HepG2 (cell line): ENCODE data around the gene MORN1. TPM values are rescaled to one million over a fixed set of nuclear protein-coding genes. Genes with fewer than 3 reads are reported as not detected.

ENCODE experiments used
- CEBPG ChIP-seq: IDR thresholded peaks from 2 replicates; pipeline ENCODE4 v1.6.1; 2016
- E2F1 ChIP-seq: sonication (generic); formaldehyde crosslinking; IDR thresholded peaks from 2 replicates; pipeline ENCODE4 v1.5.0; 2020; ENCODE audit warnings: missing genetic modification reagents
- ETV6 ChIP-seq: sonication (generic); formaldehyde crosslinking; conservative IDR thresholded peaks from 2 replicates; pipeline ENCODE4 v1.4.0; 2020; ENCODE audit warnings: missing genetic modification reagents
- FOXO1 ChIP-seq: sonication (generic); formaldehyde crosslinking; IDR thresholded peaks from 2 replicates; pipeline ENCODE4 v1.4.0; 2020; ENCODE audit warnings: missing genetic modification reagents
- JUNB ChIP-seq: sonication (generic); formaldehyde crosslinking; IDR thresholded peaks from 2 replicates; pipeline ENCODE4 v1.8.0; 2022; ENCODE audit warnings: missing genetic modification reagents, mild to moderate bottlenecking, borderline replicate concordance
- NR2F2 ChIP-seq: IDR thresholded peaks from 2 replicates; pipeline ENCODE4 v1.6.1; 2012; ENCODE audit warnings: low read depth, inconsistent platforms, borderline replicate concordance
- RAD21 ChIP-seq: fragments of 450-650 bp; formaldehyde crosslinking; IDR thresholded peaks from 2 replicates; pipeline ENCODE4 v1.5.0; 2020; ENCODE audit warnings: mild to moderate bottlenecking
- SAP130 ChIP-seq: IDR thresholded peaks from 2 replicates; pipeline ENCODE4 v1.6.1; 2016; ENCODE audit warnings: low read depth
- SMC3 ChIP-seq: IDR thresholded peaks from 2 replicates; pipeline ENCODE4 v1.6.1; 2011; ENCODE audit warnings: low read length, improper control_type of control experiment
- SP2 ChIP-seq: sonication (generic); formaldehyde crosslinking; IDR thresholded peaks from 2 replicates; pipeline ENCODE4 v1.5.1; 2020; ENCODE audit warnings: mild to moderate bottlenecking, missing genetic modification reagents
- ZNF263 ChIP-seq: sonication (generic); formaldehyde crosslinking; IDR thresholded peaks from 2 replicates; pipeline ENCODE4 v1.4.0; 2020; ENCODE audit warnings: missing genetic modification reagents
- ZNF292 ChIP-seq: sonication (generic); formaldehyde crosslinking; IDR thresholded peaks from 2 replicates; pipeline ENCODE4 v1.8.1; 2022; ENCODE audit warnings: mild to moderate bottlenecking, low read depth, missing genetic modification reagents, borderline replicate concordance
- ZNF296 ChIP-seq: sonication (generic); formaldehyde crosslinking; conservative IDR thresholded peaks from 2 replicates; pipeline ENCODE4 v1.5.0; 2020; ENCODE audit warnings: mild to moderate bottlenecking, missing genetic modification reagents
- ZNF44 ChIP-seq: sonication (generic); formaldehyde crosslinking; IDR thresholded peaks from 2 replicates; pipeline ENCODE4 v1.5.1; 2020; ENCODE audit warnings: mild to moderate bottlenecking, missing genetic modification reagents
- ZNF569 ChIP-seq: sonication (generic); formaldehyde crosslinking; IDR thresholded peaks from 2 replicates; pipeline ENCODE4 v1.5.0; 2020; ENCODE audit warnings: mild to moderate bottlenecking, missing genetic modification reagents, moderate library complexity, borderline replicate concordance
- ZNF598 ChIP-seq: sonication (generic); formaldehyde crosslinking; IDR thresholded peaks from 2 replicates; pipeline ENCODE4 v1.5.1; 2020; ENCODE audit warnings: mild to moderate bottlenecking, missing genetic modification reagents, borderline replicate concordance
- ZNF770 ChIP-seq: sonication (generic); formaldehyde crosslinking; IDR thresholded peaks from 2 replicates; pipeline ENCODE4 v1.5.0; 2020; ENCODE audit warnings: mild to moderate bottlenecking, missing genetic modification reagents
- ZNF879 ChIP-seq: sonication (generic); formaldehyde crosslinking; IDR thresholded peaks from 2 replicates; pipeline ENCODE4 v1.8.1; 2023; ENCODE audit warnings: missing genetic modification reagents
- polyA plus RNA-seq, 8 experiments: library from polyadenylated mRNA; depleted of rRNA in 3 of 8; stranded (reverse) in 7 of 8; unstranded in 1 of 8; fragments of >200 nt; fragmentation: Illumina TruSeq in 4 of 8; extraction: Trizol in 4 of 8; gene quantifications; 2 replicates each; pipeline versions ENCODE4 v1.2.1 to v1.2.3, GENCODE V29; 2011 to 2016; ENCODE audit warnings: low read depth in 4 of 8, missing spikeins in 1 of 8, mixed read lengths in 1 of 8; ENCODE audit not compliant: insufficient read depth in 1 of 8
- total RNA-seq, 5 experiments: library from RNA; depleted of rRNA; stranded (reverse); fragments of >200 nt; fragmentation: Illumina TruSeq; extraction: Trizol; gene quantifications; 2 replicates each; pipeline ENCODE4 v1.2.3, GENCODE V29; 2016; ENCODE audit warnings: low read depth in 1 of 5
- TF ChIP-seq, protein P1 (sequence below): sonication (generic); formaldehyde crosslinking; IDR thresholded peaks from 2 replicates; pipeline ENCODE4 v1.5.0; 2020; ENCODE audit warnings: missing genetic modification reagents, mild to moderate bottlenecking, borderline replicate concordance
- TF ChIP-seq, protein P2 (sequence below): sonication (generic); formaldehyde crosslinking; IDR thresholded peaks from 2 replicates; pipeline ENCODE4 v1.5.0; 2020; ENCODE audit warnings: missing genetic modification reagents
- TF ChIP-seq, protein P3 (sequence below): sonication (generic); formaldehyde crosslinking; IDR thresholded peaks from 2 replicates; pipeline ENCODE4 v1.8.1; 2023; ENCODE audit warnings: mild to moderate bottlenecking, missing genetic modification reagents

MORN1 gene
- total and polyA plus RNA-seq, 2 of the 13 experiments (the other 11 are each of a cell fraction or from before 2014, with no cell fraction given) = 3.1 to 6.5 TPM

DNA sequence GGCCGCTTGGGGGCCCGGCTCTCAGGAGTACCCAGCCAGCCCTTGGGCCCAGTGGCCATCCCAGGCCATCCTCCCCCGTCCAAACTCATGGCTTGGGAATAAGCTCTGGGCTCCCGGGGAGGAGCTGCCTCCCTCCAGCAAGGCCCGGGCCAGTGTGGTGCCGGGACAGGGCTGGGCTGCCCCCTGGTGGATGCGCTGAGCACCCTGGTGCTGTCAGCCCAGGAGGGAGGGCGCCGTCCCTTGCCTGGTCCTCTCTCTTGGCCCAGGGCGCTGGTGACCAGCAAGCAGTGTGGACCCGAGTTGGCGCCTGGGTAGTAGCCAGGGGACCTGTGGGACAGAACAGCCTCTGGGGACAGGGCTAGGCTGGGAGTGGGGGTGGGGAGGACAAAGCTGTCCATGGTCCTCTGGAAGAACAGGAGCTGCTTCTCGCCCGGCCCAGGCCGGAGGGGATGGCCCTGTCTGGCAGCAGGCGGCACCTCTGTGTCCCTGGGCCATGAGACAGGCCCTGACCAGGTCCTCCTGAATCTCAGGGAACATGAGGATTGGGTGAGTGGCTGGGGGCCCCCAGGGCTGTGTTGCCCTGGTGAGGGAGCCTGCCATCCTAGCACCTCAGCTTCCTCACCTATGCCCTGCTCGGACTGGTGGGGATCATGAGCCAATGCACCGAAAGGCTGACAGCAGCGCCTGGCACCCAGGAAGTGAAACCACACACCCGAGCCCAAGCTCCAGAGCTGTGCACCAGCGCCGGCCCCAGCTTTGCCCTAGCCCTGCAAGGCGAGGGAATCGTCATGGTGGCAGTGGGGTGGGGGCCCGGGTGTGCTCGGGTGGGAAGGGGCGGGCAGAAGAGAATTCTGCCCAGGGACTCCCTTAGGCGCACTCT lies 9.4 kb downstream of the MORN1 start (continued):
- peak; percentile 37; the same call in 1 of the 2 replicates for TF ChIP-seq ZNF770 (CRISPR knock-in tag)
- TF ChIP-seq ZNF292 (CRISPR knock-in tag) = no peak
- no peak for TF ChIP-seq JUNB
- TF ChIP-seq ZNF598 (CRISPR knock-in tag) = 0 out of 2 replicates have a peak, but pooled peaks have one; percentile 20
- TF ChIP-seq, protein P1, sequence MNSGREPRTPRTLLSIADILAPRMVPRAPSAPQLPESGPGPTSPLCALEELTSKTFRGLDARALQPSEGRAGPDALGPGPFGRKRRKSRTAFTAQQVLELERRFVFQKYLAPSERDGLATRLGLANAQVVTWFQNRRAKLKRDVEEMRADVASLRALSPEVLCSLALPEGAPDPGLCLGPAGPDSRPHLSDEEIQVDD = no peak
- TF ChIP-seq RAD21 (CRISPR knock-in tag) = peak; percentile 93
- TF ChIP-seq CEBPG (CRISPR knock-in tag) = no peak
- no peak for TF ChIP-seq ETV6 (CRISPR knock-in tag)
- TF ChIP-seq SP2 (CRISPR knock-in tag) = no peak
- no peak for TF ChIP-seq ZNF879 (CRISPR knock-in tag)
- TF ChIP-seq FOXO1 (CRISPR knock-in tag) = peak; percentile 51; the same call in 1 of the 2 replicates
- TF ChIP-seq, protein P2, sequence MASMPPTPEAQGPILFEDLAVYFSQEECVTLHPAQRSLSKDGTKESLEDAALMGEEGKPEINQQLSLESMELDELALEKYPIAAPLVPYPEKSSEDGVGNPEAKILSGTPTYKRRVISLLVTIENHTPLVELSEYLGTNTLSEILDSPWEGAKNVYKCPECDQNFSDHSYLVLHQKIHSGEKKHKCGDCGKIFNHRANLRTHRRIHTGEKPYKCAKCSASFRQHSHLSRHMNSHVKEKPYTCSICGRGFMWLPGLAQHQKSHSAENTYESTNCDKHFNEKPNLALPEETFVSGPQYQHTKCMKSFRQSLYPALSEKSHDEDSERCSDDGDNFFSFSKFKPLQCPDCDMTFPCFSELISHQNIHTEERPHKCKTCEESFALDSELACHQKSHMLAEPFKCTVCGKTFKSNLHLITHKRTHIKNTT = no peak
- TF ChIP-seq ZNF569 (CRISPR knock-in tag) = no peak
- no peak for TF ChIP-seq ZNF44
- TF ChIP-seq ZNF263 = peak; percentile 70
- TF ChIP-seq, protein P3, sequence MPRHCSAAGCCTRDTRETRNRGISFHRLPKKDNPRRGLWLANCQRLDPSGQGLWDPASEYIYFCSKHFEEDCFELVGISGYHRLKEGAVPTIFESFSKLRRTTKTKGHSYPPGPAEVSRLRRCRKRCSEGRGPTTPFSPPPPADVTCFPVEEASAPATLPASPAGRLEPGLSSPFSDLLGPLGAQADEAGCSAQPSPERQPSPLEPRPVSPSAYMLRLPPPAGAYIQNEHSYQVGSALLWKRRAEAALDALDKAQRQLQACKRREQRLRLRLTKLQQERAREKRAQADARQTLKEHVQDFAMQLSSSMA (CRISPR knock-in tag) = no peak
- no peak for TF ChIP-seq NR2F2
- TF ChIP-seq SAP130 (CRISPR knock-in tag) = peak; percentile 43; the same call in 1 of the 2 replicates
- no peak for TF ChIP-seq E2F1
- no peak for TF ChIP-seq ZNF296 (CRISPR knock-in tag)
- peak; percentile 55; the same call in 1 of the 2 replicates for TF ChIP-seq SMC3
